Mesendoderm (in vitro differentiated cells): Measurements from ENCODE around the gene TCF7L2.

ENCODE experiments used
- DNase-seq: peaks from one replicate; pipeline ENCODE4 v3.0.0; 2013
- H2AK5ac ChIP-seq: 2 replicates; pipeline ENCODE4 v1.6.1; 2013; ENCODE audit warnings: low read length, inconsistent platforms
- H2BK120ac ChIP-seq: 2 replicates; pipeline ENCODE4 v1.6.1; 2013; ENCODE audit warnings: low read depth, mild to moderate bottlenecking, low read length, moderate library complexity, mixed read lengths
- H2BK15ac ChIP-seq: replicated peaks from 2 replicates; pipeline ENCODE4 v1.6.1; 2013; ENCODE audit warnings: low read depth, mild to moderate bottlenecking, moderate library complexity
- H2BK5ac ChIP-seq: 2 replicates; pipeline ENCODE4 v1.6.1; 2013; ENCODE audit warnings: low read length, inconsistent platforms
- H3K18ac ChIP-seq: 2 replicates; pipeline ENCODE4 v1.6.1; 2013; ENCODE audit warnings: mild to moderate bottlenecking, low read length, mixed read lengths
- H3K23ac ChIP-seq: one replicate; pipeline ENCODE4 v1.6.1; 2013; ENCODE audit warnings: low read length
- H3K27ac ChIP-seq: 2 replicates; pipeline ENCODE4 v1.5.1; 2013; ENCODE audit warnings: low read depth, mild to moderate bottlenecking, inconsistent platforms, low read length, moderate library complexity
- H3K27me3 ChIP-seq: 2 replicates; pipeline ENCODE4 v1.6.1; 2013; ENCODE audit warnings: low read length, control low read depth, mild to moderate bottlenecking, inconsistent platforms; ENCODE audit not compliant: insufficient read depth, poor library complexity
- H3K36me3 ChIP-seq: 2 replicates; pipeline ENCODE4 v1.6.1; 2013; ENCODE audit warnings: low read length, inconsistent platforms; ENCODE audit not compliant: control insufficient read depth, insufficient read depth
- H3K4ac ChIP-seq: one replicate; pipeline ENCODE4 v1.6.1; 2013; ENCODE audit warnings: low read depth, mild to moderate bottlenecking, low read length, moderate library complexity
- H3K4me1 ChIP-seq: 2 replicates; pipeline ENCODE4 v1.6.1; 2013; ENCODE audit warnings: low read depth, low read length, inconsistent platforms; ENCODE audit not compliant: control insufficient read depth
- H3K4me2 ChIP-seq: 2 replicates; pipeline ENCODE4 v1.6.1; 2013; ENCODE audit warnings: low read length
- H3K4me3 ChIP-seq: 2 replicates; pipeline ENCODE4 v1.5.1; 2013; ENCODE audit warnings: mild to moderate bottlenecking, low read length
- H3K56ac ChIP-seq: one replicate; pipeline ENCODE4 v1.6.1; 2013; ENCODE audit warnings: low read length
- H3K79me1 ChIP-seq: 2 replicates; pipeline ENCODE4 v1.6.1; 2013; ENCODE audit warnings: low read length, inconsistent platforms
- H3K79me2 ChIP-seq: 2 replicates; pipeline ENCODE4 v1.6.1; 2013; ENCODE audit warnings: mild to moderate bottlenecking, low read length; ENCODE audit not compliant: control insufficient read depth, insufficient read depth
- H3K9ac ChIP-seq: 2 replicates; pipeline ENCODE4 v1.6.1; 2013; ENCODE audit warnings: low read length, inconsistent platforms
- H4K5ac ChIP-seq: one replicate; pipeline ENCODE4 v1.6.1; 2013; ENCODE audit warnings: low read length
- H4K8ac ChIP-seq: one replicate; pipeline ENCODE4 v1.6.1; 2013; ENCODE audit warnings: low read depth, mild to moderate bottlenecking, control low read depth, low read length, moderate library complexity
- WGBS: extraction: QIAGEN DNeasy Blood & Tissue Kit; methylation state at CpG from one replicate; pipeline ENCODE4 v1.1.7; 2013; ENCODE audit warnings: low lambda C conversion rate, missing lambda C conversion rate; ENCODE audit not compliant: insufficient coverage; ENCODE audit errors: extremely low coverage; 5-methylcytosine and 5-hydroxymethylcytosine counted together

The TCF7L2 gene

GRCh38 chr10:112970021-112970420 is 20.0 kb downstream of the TCF7L2 start:
- Histone ChIP-seq H2BK5ac (no peak overlapping the region), H4K5ac (no peak overlapping the region), H3K27me3 (no peaks in the 10 kb centered on the region), H3K23ac (no peak overlapping the region), H2BK15ac (no peak overlapping the region), H3K4ac (no peak overlapping the region), H4K8ac (no peak overlapping the region), H3K79me1 (peaks cover 23% of the 10 kb centered on the region), H3K4me1 (peaks cover 3% of the 10 kb centered on the region), H3K18ac (no peak overlapping the region), H3K36me3 (no peaks in the 10 kb centered on the region), H3K4me2 (no peak overlapping the region), H3K27ac (no peak overlapping the region), H3K9ac (no peak overlapping the region), H2BK120ac (no peak overlapping the region), H3K79me2 (peaks cover 52% of the 10 kb centered on the region), H2AK5ac (no peak overlapping the region), H3K4me3 (no peak overlapping the region), H3K56ac (no peak overlapping the region)
- DNase-seq, result no peak
- no CpG with 5 or more reads among the region's 4 CpGs for WGBS

DNA sequence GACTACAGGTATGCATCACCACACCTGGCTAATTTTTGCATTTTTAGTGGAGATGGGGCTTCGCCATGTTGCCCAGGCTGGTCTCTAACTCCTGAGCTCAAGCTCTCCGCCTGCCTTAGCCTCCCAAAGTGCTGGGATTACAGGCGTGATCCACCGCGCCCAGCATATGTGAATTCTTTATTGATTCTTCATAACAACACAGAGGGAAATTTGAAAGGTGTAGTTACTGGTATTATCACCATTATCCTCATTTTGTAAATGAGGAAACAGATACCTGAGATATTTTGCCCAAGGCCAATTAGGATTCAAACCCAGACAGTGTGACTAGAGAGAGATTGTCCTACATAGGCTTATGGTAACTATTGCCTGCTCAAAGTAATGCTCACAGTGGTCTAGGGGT is 22.6 kb downstream of the TCF7L2 start:
- H3K9ac ChIP-seq, result no peak overlapping the region
- peaks cover 19% of the 10 kb centered on the region for H3K79me1 ChIP-seq
- H3K4me2 ChIP-seq, result no peak overlapping the region
- no peak overlapping the region for H2BK5ac ChIP-seq
- H2AK5ac ChIP-seq, result no peak overlapping the region
- no peak overlapping the region for H2BK15ac ChIP-seq
- no CpG with 5 or more reads among the region's 5 CpGs for WGBS
- no peak overlapping the region for H2BK120ac ChIP-seq
- H3K27me3 ChIP-seq, result no peaks in the 10 kb centered on the region
- no peak overlapping the region for H4K5ac ChIP-seq
- H3K23ac ChIP-seq, result no peak overlapping the region
- H4K8ac ChIP-seq, result no peak overlapping the region
- H3K36me3 ChIP-seq, result no peaks in the 10 kb centered on the region
- H3K27ac ChIP-seq, result no peak overlapping the region
- H3K18ac ChIP-seq, result no peak overlapping the region
- H3K79me2 ChIP-seq, result peaks cover 48% of the 10 kb centered on the region
- no peak for DNase-seq
- no peak overlapping the region for H3K4ac ChIP-seq
- H3K4me1 ChIP-seq, result no peaks in the 10 kb centered on the region
- no peak overlapping the region for H3K56ac ChIP-seq
- H3K4me3 ChIP-seq, result no peak overlapping the region

- Histone ChIP-seq H3K27me3 (no peaks in the 10 kb centered on the region), H3K79me1 (peaks cover 19% of the 10 kb centered on the region), H3K79me2 (peaks cover 49% of the 10 kb centered on the region), H3K23ac (no peak overlapping the region), H4K5ac (no peak overlapping the region), H3K4me2 (no peak overlapping the region), H3K4me3 (no peak overlapping the region), H3K36me3 (no peaks in the 10 kb centered on the region), H4K8ac (no peak overlapping the region), H2AK5ac (no peak overlapping the region), H3K18ac (no peak overlapping the region), H3K9ac (no peak overlapping the region), H3K4ac (no peak overlapping the region), H2BK15ac (no peak overlapping the region), H3K56ac (no peak overlapping the region), H2BK5ac (no peak overlapping the region), H2BK120ac (no peak overlapping the region), H3K4me1 (no peaks in the 10 kb centered on the region), H3K27ac (no peak overlapping the region)
- no peak for DNase-seq
- WGBS, result no CpG with 5 or more reads among the region's 5 CpGs
These were observed 23.0 kb downstream of the TCF7L2 start for GRCh38 chr10:112973046-112973445.

DNA sequence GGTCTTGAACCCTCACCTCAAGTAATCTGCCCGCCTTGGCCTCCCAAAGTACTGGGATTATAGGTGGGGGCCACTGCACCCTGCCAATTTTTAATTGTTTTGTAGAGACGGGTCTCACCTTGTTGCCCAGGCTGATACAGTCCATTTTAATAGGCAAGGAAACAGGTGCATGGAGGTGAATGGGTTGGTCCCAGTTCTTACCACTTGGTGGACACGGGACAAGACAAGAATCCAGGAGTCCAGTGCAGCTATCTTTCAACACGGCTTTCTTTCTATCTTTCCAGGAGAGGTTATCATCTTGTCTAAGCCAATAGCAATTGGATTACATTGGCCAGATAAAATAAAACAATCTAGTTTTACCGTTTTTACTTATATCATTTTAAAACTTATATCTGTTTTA is 23.8 kb downstream of the TCF7L2 start:
- no peaks in the 10 kb centered on the region for H3K27me3 ChIP-seq
- no peak overlapping the region for H2BK5ac ChIP-seq
- no peak overlapping the region for H2BK120ac ChIP-seq
- no peak overlapping the region for H4K5ac ChIP-seq
- no peaks in the 10 kb centered on the region for H3K4me1 ChIP-seq
- H3K56ac ChIP-seq, result no peak overlapping the region
- no peak overlapping the region for H3K4me3 ChIP-seq
- 100% methylated on average over 1 of the region's 5 CpGs for WGBS
- H3K4me2 ChIP-seq, result no peak overlapping the region
- H3K18ac ChIP-seq, result no peak overlapping the region
- no peak overlapping the region for H3K9ac ChIP-seq
- no peak for DNase-seq
- H4K8ac ChIP-seq, result no peak overlapping the region
- H3K4ac ChIP-seq, result no peak overlapping the region
- no peaks in the 10 kb centered on the region for H3K36me3 ChIP-seq
- no peak overlapping the region for H2BK15ac ChIP-seq
- peaks cover 45% of the 10 kb centered on the region for H3K79me2 ChIP-seq
- H3K79me1 ChIP-seq, result peaks cover 19% of the 10 kb centered on the region
- no peak overlapping the region for H2AK5ac ChIP-seq
- no peak overlapping the region for H3K23ac ChIP-seq
- H3K27ac ChIP-seq, result no peak overlapping the region

DNA sequence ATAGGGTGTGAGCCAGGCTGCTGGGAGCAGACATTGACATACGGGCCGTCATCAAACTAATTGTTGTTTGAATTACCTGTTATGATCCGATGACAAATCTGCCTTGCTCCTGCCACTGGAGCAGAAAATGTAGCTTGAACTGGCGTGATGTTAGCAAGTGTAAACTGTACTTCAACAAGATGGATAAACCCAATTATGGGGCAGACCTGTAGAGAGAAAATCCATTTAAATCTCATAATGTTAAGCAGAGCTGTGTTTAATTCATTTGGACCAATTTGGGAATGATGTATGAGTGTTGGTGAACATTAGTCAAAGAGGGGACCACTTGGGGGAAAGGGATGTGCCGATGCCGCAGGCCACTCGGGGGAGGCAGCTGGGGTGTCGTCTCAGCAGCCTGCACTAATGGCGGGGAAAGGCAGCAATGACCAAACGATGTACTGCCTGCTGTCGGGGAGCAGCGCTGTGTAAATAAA is 27.4 kb downstream of the TCF7L2 start:
- no CpG with 5 or more reads among the region's 12 CpGs for WGBS
- Histone ChIP-seq H3K9ac (no peak overlapping the region), H2BK5ac (no peak overlapping the region), H3K27ac (no peak overlapping the region), H2BK120ac (no peak overlapping the region), H2BK15ac (no peak overlapping the region), H2AK5ac (no peak overlapping the region), H3K79me1 (peaks cover 12% of the 10 kb centered on the region), H3K4ac (no peak overlapping the region), H3K4me3 (no peak overlapping the region), H3K79me2 (peaks cover 40% of the 10 kb centered on the region), H3K27me3 (no peaks in the 10 kb centered on the region), H3K23ac (no peak overlapping the region), H3K56ac (no peak overlapping the region), H3K4me2 (no peak overlapping the region), H3K4me1 (peaks cover 2% of the 10 kb centered on the region), H4K5ac (no peak overlapping the region), H3K36me3 (no peaks in the 10 kb centered on the region), H3K18ac (no peak overlapping the region), H4K8ac (no peak overlapping the region)
- DNase-seq, result no peak

GRCh38 chr10:112979927-112980326 is 29.9 kb downstream of the TCF7L2 start:
- no peak overlapping the region for H2BK15ac ChIP-seq
- H3K27me3 ChIP-seq, result no peaks in the 10 kb centered on the region
- H2AK5ac ChIP-seq, result no peak overlapping the region
- peak overlapping the region; percentile 51 for H3K18ac ChIP-seq
- H3K79me2 ChIP-seq, result peaks cover 45% of the 10 kb centered on the region
- H3K4ac ChIP-seq, result no peak overlapping the region
- H2BK5ac ChIP-seq, result no peak overlapping the region
- no peak overlapping the region for H3K4me3 ChIP-seq
- H3K9ac ChIP-seq, result no peak overlapping the region
- no peak overlapping the region for H4K8ac ChIP-seq
- no peak overlapping the region for H4K5ac ChIP-seq
- H2BK120ac ChIP-seq, result no peak overlapping the region
- no peaks in the 10 kb centered on the region for H3K36me3 ChIP-seq
- H3K79me1 ChIP-seq, result peaks cover 15% of the 10 kb centered on the region
- no peak overlapping the region for H3K56ac ChIP-seq
- no peak for DNase-seq
- no peak overlapping the region for H3K27ac ChIP-seq
- no peak overlapping the region for H3K23ac ChIP-seq
- peaks cover 2% of the 10 kb centered on the region for H3K4me1 ChIP-seq
- no peak overlapping the region for H3K4me2 ChIP-seq
- no CpG with 5 or more reads among the region's 2 CpGs for WGBS
